ENCODE measurements around the gene PDLIM5.

- TF ChIP-seq CTCF (IDR thresholded peaks at IDR 0.05) (no peak), POLR2A (IDR thresholded peaks at IDR 0.05) (no peak)
These were observed 6.0 kb downstream of the PDLIM5 start for GRCh38 chr4:94457692-94458106.

Data from transverse colon (tissue), 3 donors.